Testis (tissue), 3 donors: Measurements from ENCODE around the gene FAM13C. TPM values are rescaled to one million over a fixed set of nuclear protein-coding genes. Genes with fewer than 3 reads are reported as not detected.

Experiments used
- DNase-seq: peaks from one replicate; pipeline ENCODE4 v3.0.0-alpha.2; 2019
- H3K27ac ChIP-seq, 2 donors: fragments of 200-600 bp; sonication (generic); one replicate each; pipeline ENCODE4 v1.5.1; 2019
- H3K27me3 ChIP-seq: fragments of 200-600 bp; sonication (generic); one replicate; pipeline ENCODE4 v1.5.1; 2019
- H3K36me3 ChIP-seq: fragments of 200-600 bp; sonication (generic); one replicate; pipeline ENCODE4 v1.5.1; 2017; ENCODE audit warnings: low read depth; ENCODE audit errors: missing control alignments
- H3K4me1 ChIP-seq: fragments of 200-600 bp; sonication (generic); one replicate; pipeline ENCODE4 v1.5.1; 2019
- H3K4me3 ChIP-seq, 2 donors: fragments of 200-600 bp; sonication (generic); one replicate each; pipeline ENCODE4 v1.5.1; 2017 to 2019
- H3K9me3 ChIP-seq: fragments of 200-600 bp; sonication (generic); one replicate; pipeline ENCODE4 v1.5.1; 2017
- CTCF ChIP-seq, 3 experiments: fragments of 450-650 bp in 2 of 3; fragments of 200-600 bp in 1 of 3; sonication (generic) in 1 of 3; IDR thresholded peaks; one replicate each; pipeline ENCODE4 v1.5.1; 2016 to 2019; ENCODE audit warnings: antibody characterized with exemption in 3 of 3, mild to moderate bottlenecking in 2 of 3, moderate library complexity in 1 of 3
- POLR2A ChIP-seq: fragments of 450-650 bp; IDR thresholded peaks from one replicate; pipeline ENCODE4 v1.6.1; 2017; ENCODE audit warnings: antibody characterized with exemption, mild to moderate bottlenecking, moderate library complexity
- WGBS, 2 donors: methylation state at CpG; one replicate each; pipeline ENCODE4 v1.1.5; 2018; 5-methylcytosine and 5-hydroxymethylcytosine counted together
- intact Hi-C: fragments of 100-400 bp; cut with DNase I; formaldehyde crosslinking; loops from one replicate; pipeline ENCODE4 v1.15.1; 2023; ENCODE audit warnings: low total_unique reads
- polyA plus RNA-seq: library from polyadenylated mRNA; stranded (reverse); fragments of 350-450 nt; fragmentation: Illumina TruSeq; extraction: RNeasy Lipid Tissue Mini Kit (QIAGEN cat#74804); gene quantifications from one replicate; pipeline ENCODE4 v1.2.3, GENCODE V29; 2014; ENCODE audit warnings: low read depth, low replicate concordance; ENCODE audit not compliant: insufficient read depth
- total RNA-seq, 2 donors: library from RNA; depleted of rRNA; stranded (reverse); fragments of >200 nt; gene quantifications; one replicate each; pipeline ENCODE4 v1.2.3, GENCODE V29; 2016

The FAM13C gene
- total and polyA plus RNA-seq, 3 donors from 2014 or later: 12.9 to 50.9 (median 38.5) TPM

DNA sequence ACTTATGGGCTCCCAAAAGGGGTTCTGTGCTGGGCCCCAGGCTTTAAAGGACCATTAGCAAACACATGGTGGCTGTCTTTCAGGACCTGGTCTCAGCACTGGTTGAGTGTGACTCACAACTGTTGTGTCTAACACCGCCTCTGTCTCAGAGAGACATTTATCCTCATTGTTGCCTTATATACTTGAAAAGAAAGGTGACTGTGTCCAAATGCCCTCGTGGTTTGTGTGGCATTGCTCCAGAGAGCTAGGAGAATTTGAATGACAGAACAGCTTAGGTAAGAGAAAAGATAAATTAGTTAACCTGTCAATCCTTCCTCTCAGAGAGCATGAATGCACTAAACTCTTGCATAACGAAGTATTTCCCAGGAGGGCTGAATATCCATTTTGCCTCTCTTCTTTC lies 14.5 kb upstream of the FAM13C start:
- 74 to 89% methylated on average over 3 of the region's 3 CpGs for WGBS, 2 donors
- no peak overlapping the region for H3K4me3 ChIP-seq
- H3K36me3 ChIP-seq: no peaks in the 10 kb centered on the region
- DNase-seq: no peak
- H3K4me1 ChIP-seq: no peaks in the 10 kb centered on the region
- TF ChIP-seq POLR2A: no peak
- TF ChIP-seq CTCF (IDR thresholded peaks at IDR 0.05): no peak
- intact Hi-C loops: no loop called here
- H3K27me3 ChIP-seq: no peaks in the 10 kb centered on the region
- no peak overlapping the region for H3K27ac ChIP-seq
- H3K9me3 ChIP-seq: no peaks in the 10 kb centered on the region

GRCh38 chr10:59375990-59376389 lies 13.6 kb upstream of the FAM13C start:
- H3K27me3 ChIP-seq: no peaks in the 10 kb centered on the region
- 43 to 49% methylated on average over 3 of the region's 3 CpGs for WGBS, 2 donors
- intact Hi-C loops: no loop called here

DNA sequence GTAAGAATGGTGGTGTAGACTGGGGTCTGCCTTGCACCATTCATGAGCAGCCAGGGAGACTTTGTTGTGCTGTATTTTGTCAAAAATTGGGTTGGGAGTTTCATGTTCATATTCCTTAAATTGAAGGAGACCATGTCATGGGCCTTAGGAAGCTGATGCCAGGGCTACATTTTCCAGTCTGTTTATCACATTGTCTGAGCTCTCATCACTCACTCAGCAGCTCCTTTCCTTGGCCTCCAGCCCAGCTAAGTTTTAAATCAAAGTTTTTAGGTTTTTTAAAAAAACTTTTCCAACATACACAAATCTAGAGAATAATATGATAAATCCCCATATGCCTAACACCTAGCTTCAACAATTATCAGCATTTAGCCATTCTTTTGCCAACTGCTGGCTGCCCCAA lies 12.6 kb upstream of the FAM13C start:
- H3K27me3 ChIP-seq: no peaks in the 10 kb centered on the region
- no peaks in the 10 kb centered on the region for H3K4me1 ChIP-seq
- H3K27ac ChIP-seq: no peak overlapping the region
- H3K4me3 ChIP-seq: no peak overlapping the region
- no peak for DNase-seq
- no peaks in the 10 kb centered on the region for H3K36me3 ChIP-seq
- intact Hi-C loops: no loop called here
- no peak for TF ChIP-seq CTCF (IDR thresholded peaks at IDR 0.05)
- no peak for TF ChIP-seq POLR2A
- no peaks in the 10 kb centered on the region for H3K9me3 ChIP-seq

More at GRCh38 chr10:59375990-59376389, 13.6 kb upstream of the FAM13C start:
- TF ChIP-seq CTCF (IDR thresholded peaks at IDR 0.05) (no peak), POLR2A (no peak)
- no peaks in the 10 kb centered on the region for H3K9me3 ChIP-seq
- no peak overlapping the region for H3K4me3 ChIP-seq
- H3K27ac ChIP-seq: no peak overlapping the region
- H3K36me3 ChIP-seq: no peaks in the 10 kb centered on the region
- DNase-seq: no peak
- H3K4me1 ChIP-seq: no peaks in the 10 kb centered on the region

DNA sequence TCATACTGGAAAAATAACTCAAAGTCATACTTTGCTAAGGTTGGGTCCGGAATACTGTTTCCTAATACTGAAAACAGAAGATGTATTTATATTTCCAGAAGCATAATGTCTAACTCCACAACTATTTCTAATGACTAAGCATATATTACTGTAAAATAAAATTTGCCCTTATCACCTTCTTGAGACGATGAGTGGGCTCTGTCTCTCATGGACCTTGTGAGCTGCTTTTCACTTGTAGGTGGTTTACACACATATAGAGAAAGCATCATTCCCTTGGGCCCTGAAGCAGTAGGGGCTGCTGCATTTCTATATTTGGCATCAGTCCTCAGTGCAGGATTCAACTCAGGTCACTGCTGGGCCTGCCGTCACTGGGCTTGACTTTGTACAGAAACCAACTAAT lies 10.7 kb upstream of the FAM13C start:
- DNase-seq: no peak
- WGBS, 2 donors: 79 to 92% methylated on average over 3 of the region's 3 CpGs
- Histone ChIP-seq H3K9me3 (no peaks in the 10 kb centered on the region), H3K4me3 (no peak overlapping the region), H3K27me3 (no peaks in the 10 kb centered on the region), H3K27ac (no peak overlapping the region), H3K4me1 (no peaks in the 10 kb centered on the region), H3K36me3 (no peaks in the 10 kb centered on the region)
- TF ChIP-seq CTCF (IDR thresholded peaks at IDR 0.05) (no peak), POLR2A (no peak)
- intact Hi-C loops: no loop called here

DNA sequence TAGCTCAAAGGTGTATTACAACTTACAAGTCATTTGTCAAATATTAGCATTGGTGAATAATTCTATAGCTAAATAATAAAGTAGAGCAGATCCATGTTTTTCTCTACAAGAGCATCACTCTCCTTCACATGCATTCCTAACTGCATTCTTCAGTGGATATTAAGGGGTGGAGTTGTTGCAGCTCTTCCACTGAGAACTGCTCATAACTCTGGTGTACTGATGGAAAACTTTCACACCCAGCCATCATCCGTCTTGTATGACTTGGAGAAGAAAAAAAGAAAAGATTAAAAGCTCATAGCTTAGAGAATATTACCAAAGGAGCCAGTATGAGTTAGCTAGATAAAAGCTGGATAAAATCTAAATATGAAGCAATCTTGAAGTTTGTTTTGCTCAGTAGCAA lies 10.2 kb upstream of the FAM13C start:
- intact Hi-C loops: no loop called here
- H3K27ac ChIP-seq: no peak overlapping the region
- no peaks in the 10 kb centered on the region for H3K9me3 ChIP-seq
- no peaks in the 10 kb centered on the region for H3K27me3 ChIP-seq
- no peak for DNase-seq
- H3K4me3 ChIP-seq: no peak overlapping the region
- no peaks in the 10 kb centered on the region for H3K4me1 ChIP-seq
- no peaks in the 10 kb centered on the region for H3K36me3 ChIP-seq
- WGBS, 2 donors: 65 to 70% methylated on average over 1 of the region's 1 CpG
- TF ChIP-seq CTCF (IDR thresholded peaks at IDR 0.05) (no peak), POLR2A (no peak)
